HUES64 (cell line): ENCODE data around the gene HNRNPAB.
"Not testable (repeated sequence)": the region's sequence is repeated elsewhere in the genome, so short reads cannot be mapped to it uniquely, and the experiment has no call there.

Source experiments
- H3K27ac ChIP-seq: 2 replicates; pipeline ENCODE4 v1.7.0; 2013; ENCODE audit warnings: low read depth, low read length, inconsistent platforms
- H3K27me3 ChIP-seq: 2 replicates; pipeline ENCODE4 v1.6.1; 2013; ENCODE audit warnings: mild to moderate bottlenecking, low read length; ENCODE audit not compliant: insufficient read depth
- H3K36me3 ChIP-seq: 2 replicates; pipeline ENCODE4 v1.6.1; 2013; ENCODE audit warnings: mild to moderate bottlenecking, low read length; ENCODE audit not compliant: insufficient read depth
- H3K4me1 ChIP-seq: 2 replicates; pipeline ENCODE4 v1.6.1; 2013; ENCODE audit warnings: mild to moderate bottlenecking, low read length, moderate library complexity; ENCODE audit not compliant: insufficient read depth
- H3K4me3 ChIP-seq: 2 replicates; pipeline ENCODE4 v1.5.1; 2013; ENCODE audit warnings: mild to moderate bottlenecking, low read length, moderate library complexity
- H3K9ac ChIP-seq: 2 replicates; pipeline ENCODE4 v1.6.1; 2013; ENCODE audit warnings: mild to moderate bottlenecking, low read depth, low read length
- H3K9me3 ChIP-seq: 2 replicates; pipeline ENCODE4 v1.6.1; 2013; ENCODE audit warnings: low read depth, low read length; ENCODE audit not compliant: insufficient read depth
- WGBS: fragments of 150-250, 120-280 bp; methylation state at CpG from one replicate; pipeline ENCODE4 v1.1.7; 2013; ENCODE audit warnings: missing lambda C conversion rate; 5-methylcytosine and 5-hydroxymethylcytosine counted together

HNRNPAB gene

GRCh38 chr5:178247481-178248456 is 43.4 kb downstream of the HNRNPAB start:
- H3K4me1 ChIP-seq = no peaks in the 10 kb centered on the region
- H3K36me3 ChIP-seq = no peaks in the 10 kb centered on the region
- no peaks in the 10 kb centered on the region for H3K9me3 ChIP-seq
- H3K27me3 ChIP-seq = no peaks in the 10 kb centered on the region
- no peak overlapping the region for H3K4me3 ChIP-seq
- WGBS = 82% methylated on average over 24 of the region's 24 CpGs
- H3K9ac ChIP-seq = no peak overlapping the region
- no peak overlapping the region for H3K27ac ChIP-seq

- Histone ChIP-seq H3K4me1 (no peaks in the 10 kb centered on the region), H3K4me3 (no peak overlapping the region), H3K27ac (no peak overlapping the region), H3K36me3 (no peaks in the 10 kb centered on the region), H3K27me3 (no peaks in the 10 kb centered on the region), H3K9me3 (no peaks in the 10 kb centered on the region), H3K9ac (no peak overlapping the region)
- 95% methylated on average over 18 of the region's 18 CpGs for WGBS
Measured at GRCh38 chr5:178248750-178249149, 44.4 kb downstream of the HNRNPAB start.

- Histone ChIP-seq H3K9me3 (no peaks in the 10 kb centered on the region), H3K4me3 (no peak overlapping the region), H3K9ac (no peak overlapping the region), H3K4me1 (no peaks in the 10 kb centered on the region), H3K36me3 (no peaks in the 10 kb centered on the region), H3K27ac (no peak overlapping the region), H3K27me3 (no peaks in the 10 kb centered on the region)
- WGBS = 94% methylated on average over 12 of the region's 13 CpGs
Measured at GRCh38 chr5:178249191-178249989, 45.1 kb downstream of the HNRNPAB start.

GRCh38 chr5:178250263-178250662 is 45.9 kb downstream of the HNRNPAB start:
- H3K9ac ChIP-seq = no peak overlapping the region
- no peak overlapping the region for H3K4me3 ChIP-seq
- WGBS = 88% methylated on average over 6 of the region's 6 CpGs

GRCh38 chr5:178252258-178252657 is 47.9 kb downstream of the HNRNPAB start:
- no peaks in the 10 kb centered on the region for H3K4me1 ChIP-seq
- H3K9me3 ChIP-seq = no peaks in the 10 kb centered on the region
- WGBS = 83% methylated on average over 8 of the region's 8 CpGs
- no peaks in the 10 kb centered on the region for H3K27me3 ChIP-seq
- no peak overlapping the region for H3K9ac ChIP-seq
- H3K27ac ChIP-seq = no peak overlapping the region
- no peak overlapping the region for H3K4me3 ChIP-seq
- no peaks in the 10 kb centered on the region for H3K36me3 ChIP-seq

More at GRCh38 chr5:178250263-178250662, 45.9 kb downstream of the HNRNPAB start:
- Histone ChIP-seq H3K9me3 (no peaks in the 10 kb centered on the region), H3K4me1 (no peaks in the 10 kb centered on the region), H3K27ac (no peak overlapping the region), H3K36me3 (no peaks in the 10 kb centered on the region), H3K27me3 (no peaks in the 10 kb centered on the region)

- 88% methylated on average over 17 of the region's 18 CpGs for WGBS
- not testable (repeated sequence) for H3K27me3 ChIP-seq, H3K36me3 ChIP-seq, H3K4me3 ChIP-seq, H3K9me3 ChIP-seq, H3K9ac ChIP-seq, H3K27ac ChIP-seq, H3K4me1 ChIP-seq
Measured at GRCh38 chr5:178253632-178254031, 49.3 kb downstream of the HNRNPAB start.

GRCh38 chr5:178256746-178257145 is 52.4 kb downstream of the HNRNPAB start:
- Histone ChIP-seq H3K4me3 (no peak overlapping the region), H3K9me3 (no peaks in the 10 kb centered on the region), H3K27me3 (no peaks in the 10 kb centered on the region), H3K4me1 (no peaks in the 10 kb centered on the region), H3K9ac (no peak overlapping the region), H3K36me3 (no peaks in the 10 kb centered on the region), H3K27ac (no peak overlapping the region)
- 84% methylated on average over 19 of the region's 19 CpGs for WGBS

GRCh38 chr5:178257650-178258049 is 53.3 kb downstream of the HNRNPAB start:
- H3K4me3 ChIP-seq = no peak overlapping the region
- no peaks in the 10 kb centered on the region for H3K9me3 ChIP-seq
- no peaks in the 10 kb centered on the region for H3K36me3 ChIP-seq
- H3K4me1 ChIP-seq = no peaks in the 10 kb centered on the region
- no peaks in the 10 kb centered on the region for H3K27me3 ChIP-seq
- H3K9ac ChIP-seq = no peak overlapping the region
- H3K27ac ChIP-seq = no peak overlapping the region
- 98% methylated on average over 4 of the region's 4 CpGs for WGBS

- Histone ChIP-seq H3K4me3 (no peak overlapping the region), H3K9ac (no peak overlapping the region), H3K9me3 (no peaks in the 10 kb centered on the region), H3K36me3 (no peaks in the 10 kb centered on the region), H3K27ac (no peak overlapping the region), H3K27me3 (no peaks in the 10 kb centered on the region), H3K4me1 (no peaks in the 10 kb centered on the region)
- 87% methylated on average over 19 of the region's 21 CpGs for WGBS
Measured at GRCh38 chr5:178259623-178260536, 55.5 kb downstream of the HNRNPAB start.
